ENCODE data around the gene CBR1. TPM values are rescaled to one million over a fixed set of nuclear protein-coding genes. Genes with fewer than 3 reads are reported as not detected.
A peak's percentile ranks its signal among the peaks of the same experiment; 100 is the strongest.

The CBR1 gene
- total and polyA plus RNA-seq, 9 of the 15 experiments (the other 6 are each of a cell fraction or from before 2014, with no cell fraction given) = 2.5 to 33.8 (median 15.1) TPM

DNA sequence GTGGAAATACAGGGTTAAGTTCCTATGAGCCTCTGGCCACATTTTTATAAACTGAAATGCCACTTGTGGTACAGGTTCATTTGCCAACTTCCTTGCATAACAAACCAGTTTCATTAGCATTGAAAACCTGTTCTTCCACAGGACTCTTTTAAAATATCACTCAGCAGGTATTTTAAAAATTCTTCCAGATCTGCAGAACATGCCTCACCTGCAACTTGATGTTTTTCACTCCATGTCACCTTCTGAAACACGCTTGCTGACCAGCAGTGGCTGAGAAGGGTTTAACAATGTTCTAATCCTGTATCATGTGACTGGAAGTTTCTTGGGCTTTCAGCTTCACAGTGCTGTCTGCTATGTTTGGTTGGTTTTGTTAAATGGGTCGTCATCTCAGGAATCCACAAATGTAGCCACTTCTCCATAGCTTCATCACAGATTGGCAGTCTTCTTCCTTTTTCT is 47.5 kb downstream of the CBR1 start:
- in situ Hi-C loops (cut with MboI) (no loop called here), intact Hi-C loops (cut with micrococcal nuclease) (loop anchor here (10.0 kb wide), 1 partner anchor 173 kb away; no protein-coding TSS in a partner anchor)
- ChIA-PET POLR2A (no interaction called here), CTCF (ENCODE audit: low intra/inter-chr PET ratio) (no interaction called here)
- Histone ChIP-seq H3K9ac (ENCODE audit: insufficient read depth in 1 of 2, low read depth in 2 of 2, low read length in 2 of 2) (no peak overlapping the region), H2AFZ (ENCODE audit: low read depth, low read length) (no peak overlapping the region), H3K4me2 (ENCODE audit: insufficient read depth, low read length) (no peak overlapping the region), H3K27me3 (ENCODE audit: control insufficient read depth in 2 of 2, insufficient read depth in 2 of 2, low read length in 2 of 2) (no peaks in the 10 kb centered on the region), H3K79me2 (ENCODE audit: control insufficient read depth, insufficient read depth, low read length) (no peaks in the 10 kb centered on the region), H3K9me1 (ENCODE audit: control insufficient read depth, insufficient read depth, low read length) (no peaks in the 10 kb centered on the region), H3K4me1 (replicated peaks in 1 of 2; ENCODE audit: control insufficient read depth in 2 of 2, insufficient read depth in 2 of 2, low read length in 2 of 2) (peaks cover 0 to 6% of the 10 kb centered on the region in 2 experiments; a peak in 1 of 5 replicates), H3K9me3 (replicated peaks; ENCODE audit: control insufficient read depth, insufficient read depth, low read depth, low read length) (no peaks in the 10 kb centered on the region), H3K36me3 (ENCODE audit: control insufficient read depth, insufficient read depth, low read length) (no peaks in the 10 kb centered on the region), H4K20me1 (replicated peaks; ENCODE audit: control insufficient read depth, insufficient read depth, low read length) (no peaks in the 10 kb centered on the region), H3K4me3 (no peak overlapping the region), H3K27ac (ENCODE audit: extremely low read depth, low read depth, low read length) (no peak overlapping the region)
- ATAC-seq (no peak), FAIRE-seq (no peak), DNase-seq (ENCODE audit: extremely low read depth in 1 of 4, low spot score in 3 of 4) (no peak)
- 2% methylated on average over 2 of the region's 2 CpGs for WGBS (ENCODE audit: insufficient coverage, low coverage, missing lambda C conversion rate)
- BruUV-seq (replicated peaks) = no TSS peak
- TF ChIP-seq, protein P1, sequence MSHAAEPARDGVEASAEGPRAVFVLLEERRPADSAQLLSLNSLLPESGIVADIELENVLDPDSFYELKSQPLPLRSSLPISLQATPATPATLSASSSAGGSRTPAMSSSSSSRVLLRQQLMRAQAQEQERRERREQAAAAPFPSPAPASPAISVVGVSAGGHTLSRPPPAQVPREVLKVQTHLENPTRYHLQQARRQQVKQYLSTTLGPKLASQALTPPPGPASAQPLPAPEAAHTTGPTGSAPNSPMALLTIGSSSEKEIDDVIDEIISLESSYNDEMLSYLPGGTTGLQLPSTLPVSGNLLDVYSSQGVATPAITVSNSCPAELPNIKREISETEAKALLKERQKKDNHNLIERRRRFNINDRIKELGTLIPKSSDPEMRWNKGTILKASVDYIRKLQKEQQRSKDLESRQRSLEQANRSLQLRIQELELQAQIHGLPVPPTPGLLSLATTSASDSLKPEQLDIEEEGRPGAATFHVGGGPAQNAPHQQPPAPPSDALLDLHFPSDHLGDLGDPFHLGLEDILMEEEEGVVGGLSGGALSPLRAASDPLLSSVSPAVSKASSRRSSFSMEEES (CRISPR knock-in tag; IDR thresholded peaks at IDR 0.05) = peak; percentile 86
- no peak for TF ChIP-seq ETV1 (tag; conservative IDR thresholded peaks at IDR 0.05; ENCODE audit: low read depth)
- TF ChIP-seq SP2 (IDR thresholded peaks at IDR 0.05; ENCODE audit: extremely low read depth, low read depth, low read length, poor library complexity, severe bottlenecking) = no peak
- no peak for TF ChIP-seq CBX5 (IDR thresholded peaks at IDR 0.05; ENCODE audit: borderline replicate concordance, low read depth)
- TF ChIP-seq, protein P2, sequence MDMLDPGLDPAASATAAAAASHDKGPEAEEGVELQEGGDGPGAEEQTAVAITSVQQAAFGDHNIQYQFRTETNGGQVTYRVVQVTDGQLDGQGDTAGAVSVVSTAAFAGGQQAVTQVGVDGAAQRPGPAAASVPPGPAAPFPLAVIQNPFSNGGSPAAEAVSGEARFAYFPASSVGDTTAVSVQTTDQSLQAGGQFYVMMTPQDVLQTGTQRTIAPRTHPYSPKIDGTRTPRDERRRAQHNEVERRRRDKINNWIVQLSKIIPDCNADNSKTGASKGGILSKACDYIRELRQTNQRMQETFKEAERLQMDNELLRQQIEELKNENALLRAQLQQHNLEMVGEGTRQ (CRISPR knock-in tag; IDR thresholded peaks at IDR 0.05) = 0 out of 2 replicates have a peak, but pooled peaks have one; percentile 13
- no peak for TF ChIP-seq ZNF217 (CRISPR knock-in tag; IDR thresholded peaks at IDR 0.05)
- no peak for TF ChIP-seq HOXB6 (CRISPR knock-in tag; IDR thresholded peaks at IDR 0.05; ENCODE audit: borderline replicate concordance)
- TF ChIP-seq, protein P3, sequence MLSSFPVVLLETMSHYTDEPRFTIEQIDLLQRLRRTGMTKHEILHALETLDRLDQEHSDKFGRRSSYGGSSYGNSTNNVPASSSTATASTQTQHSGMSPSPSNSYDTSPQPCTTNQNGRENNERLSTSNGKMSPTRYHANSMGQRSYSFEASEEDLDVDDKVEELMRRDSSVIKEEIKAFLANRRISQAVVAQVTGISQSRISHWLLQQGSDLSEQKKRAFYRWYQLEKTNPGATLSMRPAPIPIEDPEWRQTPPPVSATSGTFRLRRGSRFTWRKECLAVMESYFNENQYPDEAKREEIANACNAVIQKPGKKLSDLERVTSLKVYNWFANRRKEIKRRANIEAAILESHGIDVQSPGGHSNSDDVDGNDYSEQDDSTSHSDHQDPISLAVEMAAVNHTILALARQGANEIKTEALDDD (IDR thresholded peaks at IDR 0.05) = no peak
- TF ChIP-seq SREBF1 (IDR thresholded peaks at IDR 0.05; ENCODE audit: borderline replicate concordance, low read depth, low read length) = no peak
- TF ChIP-seq, protein P4, sequence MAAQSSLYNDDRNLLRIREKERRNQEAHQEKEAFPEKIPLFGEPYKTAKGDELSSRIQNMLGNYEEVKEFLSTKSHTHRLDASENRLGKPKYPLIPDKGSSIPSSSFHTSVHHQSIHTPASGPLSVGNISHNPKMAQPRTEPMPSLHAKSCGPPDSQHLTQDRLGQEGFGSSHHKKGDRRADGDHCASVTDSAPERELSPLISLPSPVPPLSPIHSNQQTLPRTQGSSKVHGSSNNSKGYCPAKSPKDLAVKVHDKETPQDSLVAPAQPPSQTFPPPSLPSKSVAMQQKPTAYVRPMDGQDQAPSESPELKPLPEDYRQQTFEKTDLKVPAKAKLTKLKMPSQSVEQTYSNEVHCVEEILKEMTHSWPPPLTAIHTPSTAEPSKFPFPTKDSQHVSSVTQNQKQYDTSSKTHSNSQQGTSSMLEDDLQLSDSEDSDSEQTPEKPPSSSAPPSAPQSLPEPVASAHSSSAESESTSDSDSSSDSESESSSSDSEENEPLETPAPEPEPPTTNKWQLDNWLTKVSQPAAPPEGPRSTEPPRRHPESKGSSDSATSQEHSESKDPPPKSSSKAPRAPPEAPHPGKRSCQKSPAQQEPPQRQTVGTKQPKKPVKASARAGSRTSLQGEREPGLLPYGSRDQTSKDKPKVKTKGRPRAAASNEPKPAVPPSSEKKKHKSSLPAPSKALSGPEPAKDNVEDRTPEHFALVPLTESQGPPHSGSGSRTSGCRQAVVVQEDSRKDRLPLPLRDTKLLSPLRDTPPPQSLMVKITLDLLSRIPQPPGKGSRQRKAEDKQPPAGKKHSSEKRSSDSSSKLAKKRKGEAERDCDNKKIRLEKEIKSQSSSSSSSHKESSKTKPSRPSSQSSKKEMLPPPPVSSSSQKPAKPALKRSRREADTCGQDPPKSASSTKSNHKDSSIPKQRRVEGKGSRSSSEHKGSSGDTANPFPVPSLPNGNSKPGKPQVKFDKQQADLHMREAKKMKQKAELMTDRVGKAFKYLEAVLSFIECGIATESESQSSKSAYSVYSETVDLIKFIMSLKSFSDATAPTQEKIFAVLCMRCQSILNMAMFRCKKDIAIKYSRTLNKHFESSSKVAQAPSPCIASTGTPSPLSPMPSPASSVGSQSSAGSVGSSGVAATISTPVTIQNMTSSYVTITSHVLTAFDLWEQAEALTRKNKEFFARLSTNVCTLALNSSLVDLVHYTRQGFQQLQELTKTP (IDR thresholded peaks at IDR 0.05; ENCODE audit: low read depth in 1 of 2, partially characterized antibody in 2 of 2) = no peak
- no peak for TF ChIP-seq PYGO2 (tag; IDR thresholded peaks at IDR 0.05)
- peak; percentile 69 for TF ChIP-seq TOE1 (IDR thresholded peaks at IDR 0.05; ENCODE audit: borderline replicate concordance)
- no peak for TF ChIP-seq TOE1 (CRISPR knock-in tag; IDR thresholded peaks at IDR 0.05; ENCODE audit: borderline replicate concordance, low read depth)

Measured in K562 (cell line).